HEK293T (cell line): ENCODE measurements around the gene IL21R.

Source experiments
- CTCF ChIA-PET: fragments of 350-600 bp; formaldehyde crosslinking; extraction: SDS; loops from one replicate; lab custom pipeline; 2021; ENCODE audit warnings: antibody characterized with exemption, inconsistent platforms; lab: Yijun Ruan, JAX
- POLR2A ChIA-PET: fragments of 350-600 bp; formaldehyde crosslinking; extraction: SDS; loops from one replicate; lab custom pipeline; 2020; ENCODE audit warnings: antibody characterized with exemption, inconsistent platforms; lab: Yijun Ruan, JAX
- DNase-seq: peaks from one replicate; pipeline ENCODE4 v3.0.0; 2012; ENCODE audit warnings: mixed read lengths; ENCODE audit errors: extremely low spot score
- ARNT ChIP-seq: fragments of 450-650 bp; IDR thresholded peaks from 2 replicates; pipeline ENCODE4 v1.6.1; 2017; ENCODE audit warnings: mild to moderate bottlenecking
- BHLHE40 ChIP-seq: fragments of 450-650 bp; IDR thresholded peaks from 2 replicates; pipeline ENCODE4 v1.6.1; 2016; ENCODE audit warnings: mild to moderate bottlenecking, moderate library complexity, borderline replicate concordance
- CTBP1 ChIP-seq: fragments of 450-650 bp; IDR thresholded peaks from 2 replicates; pipeline ENCODE4 v1.6.1; 2016; ENCODE audit warnings: borderline replicate concordance
- ELF4 ChIP-seq: fragments of 450-650 bp; IDR thresholded peaks from 2 replicates; pipeline ENCODE4 v1.6.1; 2017; ENCODE audit warnings: antibody characterized with exemption
- FOXA1 ChIP-seq: fragments of 450-650 bp; IDR thresholded peaks from 2 replicates; pipeline ENCODE4 v1.6.1; 2016; ENCODE audit warnings: mild to moderate bottlenecking
- FOXK2 ChIP-seq: fragments of 450-650 bp; IDR thresholded peaks from 2 replicates; pipeline ENCODE4 v1.6.1; 2016; ENCODE audit warnings: mild to moderate bottlenecking
- FOXM1 ChIP-seq: fragments of 450-650 bp; IDR thresholded peaks from 2 replicates; pipeline ENCODE4 v1.6.1; 2017; ENCODE audit warnings: mild to moderate bottlenecking, borderline replicate concordance
- HDGF ChIP-seq: fragments of 450-650 bp; IDR thresholded peaks from 2 replicates; pipeline ENCODE4 v1.6.1; 2017; ENCODE audit warnings: antibody characterized with exemption, borderline replicate concordance
- L3MBTL2 ChIP-seq: fragments of 450-650 bp; conservative IDR thresholded peaks from 2 replicates; pipeline ENCODE4 v1.6.1; 2016; ENCODE audit warnings: mild to moderate bottlenecking
- LEF1 ChIP-seq: fragments of 450-650 bp; IDR thresholded peaks from 2 replicates; pipeline ENCODE4 v1.6.1; 2017; ENCODE audit warnings: mild to moderate bottlenecking, borderline replicate concordance
- NFRKB ChIP-seq: fragments of 450-650 bp; IDR thresholded peaks from 2 replicates; pipeline ENCODE4 v1.6.1; 2016; ENCODE audit warnings: mild to moderate bottlenecking, moderate library complexity
- SP1 ChIP-seq: fragments of 450-650 bp; IDR thresholded peaks from 2 replicates; pipeline ENCODE4 v1.6.1; 2017
- SUZ12 ChIP-seq: fragments of 450-650 bp; IDR thresholded peaks from 2 replicates; pipeline ENCODE4 v1.6.1; 2016; ENCODE audit warnings: mild to moderate bottlenecking
- TARDBP ChIP-seq: fragments of 450-650 bp; IDR thresholded peaks from 2 replicates; pipeline ENCODE4 v1.6.1; 2016
- ZNF384 ChIP-seq: fragments of 450-650 bp; IDR thresholded peaks from 2 replicates; pipeline ENCODE4 v1.6.1; 2016
- TF ChIP-seq, protein P1 (sequence below): fragments of 450-650 bp; IDR thresholded peaks from 2 replicates; pipeline ENCODE4 v1.6.1; 2016

Gene IL21R

DNA sequence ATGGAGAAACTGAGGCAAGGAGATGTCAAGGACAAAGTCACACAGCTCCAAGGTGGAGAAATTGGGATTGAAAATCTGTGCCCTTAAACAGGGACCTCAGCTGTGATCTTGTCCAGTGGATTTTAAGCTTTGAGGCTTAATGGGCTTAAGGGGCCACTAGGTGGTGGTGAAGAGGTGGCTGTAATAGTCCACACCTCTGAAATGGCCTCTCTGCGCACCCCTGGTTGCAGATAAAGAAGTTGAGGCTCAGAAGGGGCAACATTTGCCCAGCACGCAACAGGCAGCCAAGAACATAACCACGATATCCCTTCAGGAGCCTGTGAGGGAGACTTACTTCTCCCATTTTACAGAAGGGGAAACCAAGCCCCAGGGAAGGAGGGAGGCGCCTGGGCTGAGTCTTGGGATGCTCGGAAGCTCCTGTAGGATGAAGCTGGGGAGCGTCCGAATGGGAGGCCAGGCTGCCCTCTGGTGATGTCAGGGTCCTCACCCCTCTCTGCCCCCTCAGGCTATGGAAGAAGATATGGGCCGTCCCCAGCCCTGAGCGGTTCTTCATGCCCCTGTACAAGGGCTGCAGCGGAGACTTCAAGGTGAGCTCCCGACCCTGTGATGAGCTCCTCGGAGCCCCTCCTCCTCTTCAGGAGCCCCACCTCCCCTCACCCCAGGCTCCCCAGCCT lies 43.7 kb downstream of the IL21R start:
- ChIA-PET CTCF (no interaction called here), POLR2A (no interaction called here)
- TF ChIP-seq SP1 (no peak), CTBP1 (no peak), NFRKB (no peak), ZNF384 (no peak), L3MBTL2 (no peak), HDGF (no peak), LEF1 (no peak), FOXM1 (no peak), FOXA1 (no peak), ELF4 (no peak), TARDBP (no peak)
- no peak for DNase-seq

DNA sequence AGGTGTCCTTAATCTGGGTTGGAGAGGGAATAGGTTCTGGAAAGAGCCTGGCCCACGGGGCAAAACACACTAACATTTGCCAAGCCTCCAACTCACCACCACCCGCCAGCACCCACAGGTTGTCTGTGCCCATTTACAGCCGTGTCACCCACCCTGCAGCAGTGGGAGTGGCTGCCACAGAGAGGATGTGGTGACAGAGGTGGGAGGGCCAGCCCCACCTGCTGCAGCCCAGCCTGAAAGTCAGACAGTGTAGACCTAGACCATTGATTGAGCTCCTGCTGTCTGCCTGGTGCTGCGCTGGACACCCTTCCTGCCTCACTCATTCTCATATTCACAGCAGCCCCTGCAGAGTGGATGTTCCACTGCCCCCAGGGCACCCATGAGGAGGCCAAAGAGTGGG lies 44.7 kb downstream of the IL21R start:
- CTCF ChIA-PET: no interaction called here
- DNase-seq: no peak
- TF ChIP-seq HDGF (no peak), TARDBP (no peak), FOXA1 (no peak), ARNT (no peak), NFRKB (no peak), FOXM1 (no peak), ZNF384 (no peak)
- TF ChIP-seq, protein P1, sequence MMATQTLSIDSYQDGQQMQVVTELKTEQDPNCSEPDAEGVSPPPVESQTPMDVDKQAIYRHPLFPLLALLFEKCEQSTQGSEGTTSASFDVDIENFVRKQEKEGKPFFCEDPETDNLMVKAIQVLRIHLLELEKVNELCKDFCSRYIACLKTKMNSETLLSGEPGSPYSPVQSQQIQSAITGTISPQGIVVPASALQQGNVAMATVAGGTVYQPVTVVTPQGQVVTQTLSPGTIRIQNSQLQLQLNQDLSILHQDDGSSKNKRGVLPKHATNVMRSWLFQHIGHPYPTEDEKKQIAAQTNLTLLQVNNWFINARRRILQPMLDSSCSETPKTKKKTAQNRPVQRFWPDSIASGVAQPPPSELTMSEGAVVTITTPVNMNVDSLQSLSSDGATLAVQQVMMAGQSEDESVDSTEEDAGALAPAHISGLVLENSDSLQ: no peak
- POLR2A ChIA-PET: no interaction called here

DNA sequence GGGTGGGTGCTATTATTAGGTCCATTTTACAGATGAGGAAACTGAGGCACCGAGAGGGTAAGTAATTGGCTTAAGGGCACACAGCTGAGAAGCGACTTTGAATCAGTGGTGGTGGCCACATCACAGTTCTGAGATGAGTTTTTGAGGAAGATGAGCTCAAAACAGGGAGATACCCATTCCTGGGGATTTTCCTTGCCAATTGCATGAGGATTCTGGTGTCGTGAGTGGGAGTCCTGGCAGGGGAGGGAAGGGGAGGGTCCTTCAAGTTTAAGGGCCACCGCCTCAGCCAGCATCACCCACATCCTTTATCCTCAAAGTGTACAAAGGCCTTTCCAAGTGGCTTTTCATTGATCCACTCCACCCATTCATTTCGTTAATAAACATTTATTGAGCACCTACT lies 45.3 kb downstream of the IL21R start:
- no peak for DNase-seq
- no peak for TF ChIP-seq BHLHE40
- no peak for TF ChIP-seq NFRKB
- TF ChIP-seq LEF1: no peak
- TF ChIP-seq, protein P1: no peak
- TF ChIP-seq SUZ12: no peak
- TF ChIP-seq ZNF384: no peak
- TF ChIP-seq ELF4: no peak
- no peak for TF ChIP-seq FOXK2
- TF ChIP-seq HDGF: no peak
- no peak for TF ChIP-seq CTBP1
- CTCF ChIA-PET: no interaction called here
- POLR2A ChIA-PET: no interaction called here

DNA sequence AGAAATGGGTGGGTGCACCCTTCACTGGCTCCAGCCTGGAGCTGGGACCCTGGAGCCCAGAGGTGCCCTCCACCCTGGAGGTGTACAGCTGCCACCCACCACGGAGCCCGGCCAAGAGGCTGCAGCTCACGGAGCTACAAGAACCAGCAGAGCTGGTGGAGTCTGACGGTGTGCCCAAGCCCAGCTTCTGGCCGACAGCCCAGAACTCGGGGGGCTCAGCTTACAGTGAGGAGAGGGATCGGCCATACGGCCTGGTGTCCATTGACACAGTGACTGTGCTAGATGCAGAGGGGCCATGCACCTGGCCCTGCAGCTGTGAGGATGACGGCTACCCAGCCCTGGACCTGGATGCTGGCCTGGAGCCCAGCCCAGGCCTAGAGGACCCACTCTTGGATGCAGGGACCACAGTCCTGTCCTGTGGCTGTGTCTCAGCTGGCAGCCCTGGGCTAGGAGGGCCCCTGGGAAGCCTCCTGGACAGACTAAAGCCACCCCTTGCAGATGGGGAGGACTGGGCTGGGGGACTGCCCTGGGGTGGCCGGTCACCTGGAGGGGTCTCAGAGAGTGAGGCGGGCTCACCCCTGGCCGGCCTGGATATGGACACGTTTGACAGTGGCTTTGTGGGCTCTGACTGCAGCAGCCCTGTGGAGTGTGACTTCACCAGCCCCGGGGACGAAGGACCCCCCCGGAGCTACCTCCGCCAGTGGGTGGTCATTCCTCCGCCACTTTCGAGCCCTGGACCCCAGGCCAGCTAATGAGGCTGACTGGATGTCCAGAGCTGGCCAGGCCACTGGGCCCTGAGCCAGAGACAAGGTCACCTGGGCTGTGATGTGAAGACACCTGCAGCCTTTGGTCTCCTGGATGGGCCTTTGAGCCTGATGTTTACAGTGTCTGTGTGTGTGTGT lies 46.8 kb downstream of the IL21R start:
- no peak for DNase-seq
- no peak for TF ChIP-seq ARNT
- TF ChIP-seq CTBP1: no peak
- no peak for TF ChIP-seq FOXK2
- no peak for TF ChIP-seq NFRKB
- no peak for TF ChIP-seq FOXM1
- no peak for TF ChIP-seq ELF4
- no peak for TF ChIP-seq L3MBTL2
- no peak for TF ChIP-seq ZNF384
- no peak for TF ChIP-seq LEF1
- POLR2A ChIA-PET: no interaction called here
- CTCF ChIA-PET: no interaction called here

DNA sequence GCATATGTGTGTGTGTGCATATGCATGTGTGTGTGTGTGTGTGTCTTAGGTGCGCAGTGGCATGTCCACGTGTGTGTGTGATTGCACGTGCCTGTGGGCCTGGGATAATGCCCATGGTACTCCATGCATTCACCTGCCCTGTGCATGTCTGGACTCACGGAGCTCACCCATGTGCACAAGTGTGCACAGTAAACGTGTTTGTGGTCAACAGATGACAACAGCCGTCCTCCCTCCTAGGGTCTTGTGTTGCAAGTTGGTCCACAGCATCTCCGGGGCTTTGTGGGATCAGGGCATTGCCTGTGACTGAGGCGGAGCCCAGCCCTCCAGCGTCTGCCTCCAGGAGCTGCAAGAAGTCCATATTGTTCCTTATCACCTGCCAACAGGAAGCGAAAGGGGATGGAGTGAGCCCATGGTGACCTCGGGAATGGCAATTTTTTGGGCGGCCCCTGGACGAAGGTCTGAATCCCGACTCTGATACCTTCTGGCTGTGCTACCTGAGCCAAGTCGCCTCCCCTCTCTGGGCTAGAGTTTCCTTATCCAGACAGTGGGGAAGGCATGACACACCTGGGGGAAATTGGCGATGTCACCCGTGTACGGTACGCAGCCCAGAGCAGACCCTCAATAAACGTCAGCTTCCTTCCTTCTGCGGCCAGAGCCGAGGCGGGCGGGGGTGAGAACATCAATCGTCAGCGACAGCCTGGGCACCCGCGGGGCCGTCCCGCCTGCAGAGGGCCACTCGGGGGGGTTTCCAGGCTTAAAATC lies 47.6 kb downstream of the IL21R start:
- TF ChIP-seq CTBP1: no peak
- TF ChIP-seq BHLHE40: no peak
- TF ChIP-seq NFRKB: no peak
- no peak for TF ChIP-seq FOXM1
- no peak for TF ChIP-seq ELF4
- no peak for TF ChIP-seq ARNT
- TF ChIP-seq FOXK2: no peak
- TF ChIP-seq HDGF: no peak
- no peak for TF ChIP-seq ZNF384
- no peak for TF ChIP-seq SUZ12
- no peak for TF ChIP-seq L3MBTL2
- no peak for TF ChIP-seq TARDBP
- TF ChIP-seq, protein P1: no peak
- TF ChIP-seq SP1: no peak
- no peak for TF ChIP-seq FOXA1
- TF ChIP-seq LEF1: no peak
- POLR2A ChIA-PET: no interaction called here
- no peak for DNase-seq
- CTCF ChIA-PET: no interaction called here

DNA sequence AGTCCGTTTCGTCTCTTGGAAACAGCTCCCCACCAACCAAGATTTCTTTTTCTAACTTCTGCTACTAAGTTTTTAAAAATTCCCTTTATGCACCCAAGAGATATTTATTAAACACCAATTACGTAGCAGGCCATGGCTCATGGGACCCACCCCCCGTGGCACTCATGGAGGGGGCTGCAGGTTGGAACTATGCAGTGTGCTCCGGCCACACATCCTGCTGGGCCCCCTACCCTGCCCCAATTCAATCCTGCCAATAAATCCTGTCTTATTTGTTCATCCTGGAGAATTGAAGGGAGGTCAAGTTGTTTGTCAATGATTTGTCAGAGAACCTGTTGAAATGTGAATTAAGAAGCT lies 48.2 kb downstream of the IL21R start:
- ChIA-PET CTCF (no interaction called here), POLR2A (no interaction called here)
- no peak for DNase-seq
- no peak for TF ChIP-seq NFRKB
- TF ChIP-seq ZNF384: no peak
- no peak for TF ChIP-seq BHLHE40
- TF ChIP-seq ARNT: no peak
- TF ChIP-seq FOXK2: no peak
- TF ChIP-seq TARDBP: no peak
- TF ChIP-seq CTBP1: no peak
- TF ChIP-seq SUZ12: no peak
- no peak for TF ChIP-seq ELF4
- TF ChIP-seq LEF1: no peak
- no peak for TF ChIP-seq FOXA1
- no peak for TF ChIP-seq SP1
- TF ChIP-seq FOXM1: no peak
- TF ChIP-seq, protein P1: no peak
